ENCODE results near the gene RNF187. TPM values are rescaled to one million over a fixed set of nuclear protein-coding genes. Genes with fewer than 3 reads are reported as not detected.
"Not testable (repeated sequence)": the region's sequence is repeated elsewhere in the genome, so short reads cannot be mapped to it uniquely, and the experiment has no call there.

The RNF187 gene
- total RNA-seq, 1 donor from 2014 or later = 81.3 TPM

DNA sequence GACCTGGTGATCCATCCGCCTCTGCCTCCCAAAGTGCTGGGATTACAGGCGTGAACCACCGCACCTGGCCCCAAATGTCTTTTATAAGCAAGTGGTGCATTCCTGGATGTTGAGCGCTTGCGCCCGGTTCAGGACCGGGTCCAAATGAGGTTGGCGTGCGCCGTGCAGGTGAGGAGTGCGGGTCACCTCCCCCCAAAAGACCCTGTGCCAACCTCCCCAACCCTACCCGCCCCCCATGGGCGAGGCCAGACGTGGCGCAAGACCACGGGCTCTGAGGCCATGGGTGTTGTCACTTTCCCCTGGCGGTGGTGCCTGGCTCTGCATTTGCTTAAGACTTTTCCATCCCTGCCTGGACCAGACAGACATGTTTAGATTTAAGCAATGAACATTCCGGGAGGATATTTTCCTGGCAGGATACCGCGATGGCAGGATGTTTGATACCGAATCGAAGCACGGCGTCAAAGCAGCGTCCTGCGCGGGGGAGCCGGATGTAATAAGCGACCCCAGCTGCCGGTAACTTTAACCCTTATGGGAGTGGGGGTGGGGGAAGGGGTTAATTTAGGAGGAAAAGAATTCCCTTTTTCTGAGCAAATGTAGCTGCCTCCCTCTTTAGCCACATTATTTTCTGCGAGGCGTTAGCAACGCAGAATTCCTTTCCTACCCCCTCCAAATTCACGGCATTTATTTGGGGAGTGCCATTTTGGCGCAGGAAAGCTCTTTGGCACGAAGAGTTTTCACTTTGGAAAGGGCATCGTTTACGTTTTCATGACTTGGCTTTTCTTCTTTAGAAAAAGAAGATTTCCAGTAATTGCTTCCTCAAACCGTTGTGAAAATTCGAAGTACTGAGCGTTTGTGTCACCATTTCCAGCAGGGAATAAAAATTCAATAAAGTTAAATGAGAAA lies 27.8 kb upstream of the RNF187 start:
- no peak for DNase-seq (ENCODE audit: extremely low read depth, low read depth, low spot score)

DNA sequence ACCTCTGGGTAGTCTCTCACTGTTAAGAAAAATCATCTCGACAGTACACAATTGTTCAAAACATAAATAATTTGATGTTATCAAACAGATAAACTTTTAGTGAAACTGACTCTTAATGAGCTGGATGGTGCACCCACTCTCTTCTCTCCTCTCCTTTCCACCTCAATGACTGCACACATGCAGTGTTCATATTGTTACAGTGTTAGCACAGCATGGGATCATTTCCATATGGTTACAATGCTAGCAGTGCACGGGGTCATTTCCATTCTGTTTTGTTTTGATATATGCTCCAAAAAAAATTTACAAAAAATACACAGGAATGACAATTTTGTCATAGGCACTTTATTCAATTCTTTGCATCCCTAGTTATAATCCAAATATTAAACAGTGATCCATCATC lies 26.4 kb upstream of the RNF187 start:
- no peak for DNase-seq (ENCODE audit: extremely low read depth, low read depth, low spot score)

DNA sequence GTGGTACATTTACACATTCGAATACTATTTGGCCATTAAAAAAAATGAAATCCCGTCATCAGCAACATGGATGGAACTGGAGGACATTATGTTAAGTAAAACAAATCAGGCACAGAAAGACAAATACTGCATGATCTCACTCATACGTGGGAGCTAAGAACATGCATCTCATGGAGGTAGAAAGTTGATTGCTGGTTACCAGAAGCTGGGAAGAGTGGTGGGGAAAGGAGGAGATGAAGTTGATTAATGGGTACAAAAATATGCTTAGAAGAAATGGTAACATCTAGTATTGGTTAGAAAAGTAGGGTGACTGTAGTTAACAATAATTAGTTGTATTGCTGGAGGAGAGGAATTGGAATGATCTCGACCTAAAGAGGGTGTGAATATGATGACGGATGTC lies 24.6 kb upstream of the RNF187 start:
- DNase-seq (ENCODE audit: extremely low read depth, low read depth, low spot score) = no peak

DNA sequence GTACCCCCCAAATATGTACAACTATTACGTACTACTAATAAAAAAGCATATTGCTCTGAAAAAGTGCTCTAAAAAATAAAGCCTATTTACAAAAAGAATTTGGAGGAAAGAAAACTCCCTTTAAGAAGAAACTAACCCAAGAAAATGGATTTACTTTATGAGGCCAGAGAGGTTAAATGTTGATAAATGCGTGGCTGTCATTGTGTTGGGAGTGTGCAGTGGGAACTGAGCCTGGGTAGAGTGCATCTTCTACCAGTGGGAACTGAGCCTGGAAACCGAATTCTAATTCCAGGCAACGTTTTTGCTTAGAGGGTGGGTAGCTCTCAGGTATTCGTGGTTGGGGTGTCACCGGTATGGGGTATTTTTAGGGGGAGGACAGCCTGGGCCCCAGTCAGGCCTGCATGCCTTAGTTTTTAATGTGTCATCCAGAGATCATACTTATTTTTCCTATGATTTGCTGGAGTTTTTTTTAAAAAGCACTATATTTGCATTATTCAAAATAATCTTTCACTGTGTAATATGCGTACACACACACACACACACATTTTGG lies 24.1 kb upstream of the RNF187 start:
- DNase-seq (ENCODE audit: extremely low read depth, low read depth, low spot score) = no peak

DNA sequence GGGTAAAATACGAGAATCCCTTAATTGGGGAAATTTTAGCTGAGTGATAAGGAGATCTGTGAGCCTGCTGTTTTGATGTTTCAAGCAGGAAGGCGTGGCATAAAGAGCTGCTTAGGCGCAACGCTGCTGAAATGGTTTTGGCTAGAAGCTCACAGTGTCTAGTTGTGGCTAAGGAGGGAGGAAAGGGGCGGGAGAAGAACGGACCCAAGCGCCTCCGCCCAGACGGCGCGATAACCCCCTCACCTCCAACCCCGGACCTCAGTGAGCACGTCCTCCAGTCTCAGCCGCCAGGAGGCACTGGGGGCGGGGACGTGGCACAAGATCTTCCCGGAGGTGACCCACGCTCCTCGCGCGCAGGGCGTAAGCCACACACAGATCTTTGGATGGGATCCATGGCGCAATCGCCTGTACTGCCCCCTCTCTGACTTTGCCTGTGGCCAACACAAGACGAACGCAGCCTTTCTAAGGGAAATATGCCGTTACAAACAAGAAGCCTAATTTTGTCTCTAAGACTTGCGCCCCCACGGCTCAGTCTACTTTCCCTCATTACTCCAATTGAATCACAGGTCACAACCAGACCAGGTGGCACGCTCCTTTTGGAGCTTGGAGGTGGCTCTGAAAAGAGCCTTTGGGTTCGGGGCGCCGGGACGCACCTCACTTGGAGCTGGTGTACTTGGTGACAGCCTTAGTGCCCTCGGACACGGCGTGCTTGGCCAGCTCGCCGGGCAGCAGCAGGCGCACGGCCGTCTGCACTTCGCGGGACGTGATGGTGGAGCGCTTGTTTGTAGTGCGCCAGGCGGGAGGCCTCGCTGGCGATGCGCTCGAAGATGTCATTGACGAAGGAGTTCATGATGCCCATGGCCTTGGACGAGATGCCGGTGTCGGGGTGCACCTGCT lies 23.4 kb upstream of the RNF187 start:
- no peak for DNase-seq (ENCODE audit: extremely low read depth, low read depth, low spot score)

DNA sequence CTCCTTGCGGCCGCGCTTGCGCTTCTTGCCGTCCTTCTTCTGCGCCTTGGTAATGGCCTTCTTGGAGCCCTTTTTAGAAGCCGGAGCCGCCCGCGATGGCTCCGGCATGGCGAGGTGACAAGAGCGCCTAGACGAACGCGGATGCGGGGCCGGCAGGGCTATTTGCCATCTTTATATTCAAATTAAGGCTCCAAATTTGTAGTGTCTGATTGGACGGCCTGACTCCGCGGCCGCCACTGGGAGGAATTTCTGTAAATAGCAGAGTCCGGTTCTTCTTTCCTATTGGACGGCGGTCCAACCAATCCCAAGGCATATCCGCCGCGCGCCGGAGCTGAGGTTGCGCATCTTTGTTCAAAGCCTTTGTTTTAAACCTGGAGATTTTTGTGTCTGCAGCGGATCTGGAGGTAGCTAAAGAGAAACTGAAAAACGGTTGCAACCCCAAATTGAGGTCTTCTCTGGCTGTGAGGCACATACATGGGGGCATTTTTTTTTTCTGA lies 22.6 kb upstream of the RNF187 start:
- no peak for DNase-seq (ENCODE audit: extremely low read depth, low read depth, low spot score)

DNA sequence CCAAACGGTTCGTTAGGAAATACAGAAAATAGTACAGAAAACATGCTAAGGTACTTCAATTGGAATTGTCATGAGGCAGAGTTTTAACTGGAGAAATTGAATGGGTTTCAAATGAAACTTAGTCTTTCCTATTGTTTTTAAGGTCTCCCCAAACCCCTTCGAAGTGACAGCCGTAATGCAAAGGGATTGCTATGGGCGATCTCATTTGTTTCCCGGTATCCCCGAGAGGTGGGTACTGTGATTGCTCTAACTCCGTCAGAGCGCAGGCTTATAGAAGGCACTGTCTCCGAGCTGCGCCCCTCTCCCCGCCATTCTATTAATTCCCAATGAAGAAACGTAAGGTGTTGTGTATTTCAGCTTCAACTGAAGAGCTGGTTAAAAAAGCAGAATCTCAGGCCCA lies 22.0 kb upstream of the RNF187 start:
- no peak for DNase-seq (ENCODE audit: extremely low read depth, low read depth, low spot score)

DNA sequence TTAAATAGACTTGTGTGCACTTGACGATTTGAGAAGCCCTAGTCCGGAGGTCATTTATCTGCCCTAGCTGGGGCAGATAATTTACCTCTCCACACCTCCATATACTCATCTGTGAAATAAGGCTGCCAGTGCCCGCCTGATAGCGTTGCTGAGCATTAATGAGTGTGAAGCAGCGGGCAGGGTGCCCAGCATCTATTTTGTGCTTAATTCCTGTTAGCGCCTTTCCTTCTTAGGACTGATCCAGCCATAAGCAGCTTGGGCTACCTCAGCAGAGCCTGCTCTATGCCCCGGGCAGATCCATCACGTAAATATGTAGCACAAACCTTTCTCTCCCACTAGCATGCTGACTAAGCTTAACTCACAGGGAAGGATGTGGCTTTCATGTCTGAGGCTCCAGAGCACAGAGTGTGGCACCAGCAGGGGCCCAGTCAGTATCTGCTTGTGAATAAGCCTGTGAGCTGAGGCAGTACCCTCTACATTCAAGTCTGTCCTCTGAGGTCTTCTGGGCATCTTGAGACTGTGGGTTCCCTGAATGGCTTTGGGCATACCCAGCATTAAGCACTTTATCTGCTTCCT lies 21.5 kb upstream of the RNF187 start:
- no peak for DNase-seq (ENCODE audit: extremely low read depth, low read depth, low spot score)

DNA sequence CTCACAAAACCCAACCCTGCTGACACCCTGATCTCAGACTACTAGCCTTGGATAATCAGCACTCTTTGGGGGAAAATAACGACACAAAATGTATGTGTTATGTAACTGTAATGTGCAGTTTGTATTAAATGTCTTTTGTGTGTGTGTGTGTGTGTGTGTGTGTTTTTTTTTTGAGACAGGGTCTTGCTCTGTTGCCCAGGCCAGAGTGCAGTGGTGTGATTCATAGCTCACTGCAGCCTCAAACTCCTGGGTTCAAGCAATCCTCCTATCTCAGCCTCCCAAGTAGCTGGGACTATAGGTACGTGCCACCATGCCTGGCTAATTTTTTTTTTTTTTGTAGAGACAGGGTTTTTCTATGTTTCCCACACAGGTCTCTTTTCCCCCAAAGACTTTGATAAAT lies 19.0 kb upstream of the RNF187 start:
- not testable (repeated sequence) for DNase-seq (ENCODE audit: extremely low read depth, low read depth, low spot score)

DNA sequence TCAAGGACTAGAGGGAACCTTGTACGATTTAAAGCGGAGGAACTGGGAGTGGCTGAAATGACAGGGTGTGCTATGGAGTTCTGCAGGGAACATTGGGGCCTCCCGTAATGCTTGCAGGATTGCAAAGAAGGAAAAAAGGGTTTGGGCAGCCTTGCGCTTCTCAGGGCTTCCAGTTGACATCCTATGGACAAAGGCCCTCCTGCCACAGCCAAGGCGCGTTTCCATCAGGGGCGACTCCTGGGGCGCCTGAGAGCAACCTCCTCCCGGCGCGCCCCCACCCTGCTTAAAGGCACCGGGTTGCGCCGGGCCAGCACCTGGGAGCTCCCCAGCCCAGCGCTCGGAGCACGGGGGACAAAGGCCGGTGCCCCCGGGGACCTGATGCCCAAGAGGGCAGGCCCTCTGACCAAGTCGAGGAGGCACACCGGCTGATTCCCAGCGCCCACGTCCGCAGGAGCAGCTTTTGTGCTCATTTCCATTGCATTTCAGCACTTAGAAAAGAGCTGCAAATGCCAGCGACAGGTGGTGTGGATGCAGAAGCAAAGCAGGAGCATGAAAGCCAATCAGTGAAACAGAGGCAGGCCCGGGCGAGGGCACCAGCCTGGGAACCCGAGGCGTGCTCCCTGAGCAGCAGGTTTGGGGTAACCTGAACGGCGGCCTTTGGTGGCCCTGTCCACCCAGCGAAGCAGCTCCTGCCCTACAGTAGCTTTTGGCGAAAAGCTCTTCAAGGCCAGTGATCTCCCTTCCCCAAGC lies 17.6 kb upstream of the RNF187 start:
- no peak for DNase-seq (ENCODE audit: extremely low read depth, low read depth, low spot score)

DNA sequence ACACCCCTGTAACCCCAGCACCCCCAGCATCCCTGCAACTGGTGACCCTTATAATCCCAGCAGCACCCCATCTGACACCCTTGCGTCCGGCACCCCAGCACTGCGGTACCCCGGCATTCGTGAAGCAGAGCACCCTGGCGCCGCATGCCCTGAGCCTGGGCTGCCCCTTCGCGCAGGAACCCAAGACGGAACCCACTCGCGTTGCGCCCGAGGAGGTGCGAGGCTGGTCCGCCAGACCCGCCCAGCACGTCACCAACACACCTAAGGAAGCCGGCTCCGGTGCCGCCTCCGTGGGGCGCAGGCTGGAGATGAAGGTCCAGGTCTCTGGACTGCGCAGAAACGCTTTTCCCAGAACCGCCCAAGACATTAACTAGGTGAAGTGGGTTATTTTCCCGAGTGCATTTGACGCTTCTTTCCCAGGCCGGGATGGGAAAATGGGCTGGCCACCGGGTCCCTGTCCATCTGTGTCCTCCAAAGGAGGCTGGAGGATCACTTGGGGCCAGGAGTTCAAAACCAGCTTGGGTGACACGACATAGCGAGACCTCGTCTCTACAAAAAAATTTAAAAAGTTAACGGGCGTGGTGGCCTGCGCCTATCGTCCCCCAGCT lies 15.9 kb upstream of the RNF187 start:
- DNase-seq (ENCODE audit: extremely low read depth, low read depth, low spot score) = no peak

DNA sequence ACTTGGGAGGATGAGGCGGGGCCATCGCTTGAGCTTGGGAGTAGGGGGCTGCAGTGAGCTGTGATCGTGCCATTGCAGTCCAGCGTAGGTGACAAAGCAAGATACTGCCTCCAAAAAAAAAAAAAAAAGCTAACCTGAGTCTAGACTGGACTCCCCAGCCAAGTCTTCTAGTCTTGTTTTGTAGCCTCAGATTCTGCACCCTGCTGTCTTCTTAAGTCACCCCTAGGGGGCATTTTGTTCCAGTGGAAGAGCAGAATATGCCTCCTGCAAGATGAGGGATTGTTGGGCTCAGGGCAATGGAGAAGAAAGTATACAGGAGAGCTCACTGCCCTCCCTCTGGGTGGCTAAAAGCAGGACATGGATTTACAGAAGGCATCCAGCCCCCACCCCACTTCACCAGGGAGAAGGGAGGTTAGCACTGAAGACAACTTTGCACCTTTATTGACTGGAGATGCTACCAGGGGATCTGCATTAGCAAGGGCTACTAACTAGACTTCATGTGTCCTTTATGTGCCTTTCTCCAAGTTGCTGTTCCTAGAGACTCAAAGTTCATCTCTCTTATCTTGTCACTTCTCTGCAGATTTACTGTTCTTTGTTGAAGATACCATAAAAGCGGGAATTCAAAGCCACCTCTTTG lies 15.3 kb upstream of the RNF187 start:
- DNase-seq (ENCODE audit: extremely low read depth, low read depth, low spot score) = no peak

DNA sequence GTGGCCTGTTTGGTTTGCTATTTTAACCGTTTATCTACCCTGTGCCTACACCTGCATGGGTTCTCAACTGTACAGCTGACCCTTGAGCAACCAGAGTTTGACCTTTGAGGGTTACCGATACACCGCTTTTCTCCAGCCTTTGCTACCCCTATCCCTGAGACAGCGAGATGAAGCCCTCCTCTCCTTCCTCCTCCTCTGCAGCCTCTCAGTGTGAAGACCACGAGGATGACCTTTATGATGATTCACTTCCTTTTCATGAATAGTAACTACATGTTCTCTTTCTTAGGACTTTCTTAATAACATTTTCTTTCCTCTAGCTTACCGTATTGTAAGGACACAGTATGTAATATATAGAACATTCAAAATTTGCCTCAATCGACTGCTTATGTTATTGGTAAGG lies 14.5 kb upstream of the RNF187 start:
- no peak for DNase-seq (ENCODE audit: extremely low read depth, low read depth, low spot score)

DNA sequence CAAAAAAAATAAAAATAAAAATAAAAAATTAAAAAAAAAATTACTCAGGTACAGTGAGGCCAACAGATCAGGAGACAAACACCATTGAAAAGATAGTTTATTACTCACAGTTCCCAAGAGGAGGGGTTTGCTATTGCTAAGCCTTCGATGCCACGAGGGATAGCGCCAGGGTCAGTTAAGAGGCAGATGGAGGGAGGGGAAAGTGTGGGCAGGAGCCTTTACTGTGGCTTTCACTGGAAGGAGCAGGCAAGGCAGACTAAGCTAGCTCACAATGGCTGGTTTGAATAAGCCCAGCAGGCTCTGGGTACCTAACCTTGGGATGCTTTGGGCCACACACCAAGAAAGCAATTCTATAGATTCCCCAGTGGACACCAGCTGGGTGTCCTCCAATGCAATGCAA lies 12.7 kb upstream of the RNF187 start:
- no peak for DNase-seq (ENCODE audit: extremely low read depth, low read depth, low spot score)

DNA sequence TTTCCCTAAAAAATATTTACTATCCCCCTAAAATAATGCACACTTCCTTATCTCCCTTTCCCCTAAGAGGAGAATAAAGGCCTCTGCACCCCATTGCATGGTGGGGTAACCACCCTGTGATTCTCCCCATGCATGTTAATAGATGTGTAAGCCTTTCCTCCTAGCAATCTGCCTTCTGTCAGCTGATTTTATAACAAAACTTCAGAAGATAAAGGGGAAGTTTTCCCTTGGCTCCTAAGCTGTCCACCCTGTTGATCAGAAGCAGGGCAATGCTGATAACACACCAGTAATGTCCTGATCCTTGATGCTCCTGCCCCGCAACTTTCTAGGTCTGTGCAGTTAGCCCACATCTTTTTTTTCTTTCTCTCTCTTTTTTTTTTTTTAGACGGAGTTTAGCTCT lies 11.4 kb upstream of the RNF187 start:
- DNase-seq (ENCODE audit: extremely low read depth, low read depth, low spot score) = no peak

DNA sequence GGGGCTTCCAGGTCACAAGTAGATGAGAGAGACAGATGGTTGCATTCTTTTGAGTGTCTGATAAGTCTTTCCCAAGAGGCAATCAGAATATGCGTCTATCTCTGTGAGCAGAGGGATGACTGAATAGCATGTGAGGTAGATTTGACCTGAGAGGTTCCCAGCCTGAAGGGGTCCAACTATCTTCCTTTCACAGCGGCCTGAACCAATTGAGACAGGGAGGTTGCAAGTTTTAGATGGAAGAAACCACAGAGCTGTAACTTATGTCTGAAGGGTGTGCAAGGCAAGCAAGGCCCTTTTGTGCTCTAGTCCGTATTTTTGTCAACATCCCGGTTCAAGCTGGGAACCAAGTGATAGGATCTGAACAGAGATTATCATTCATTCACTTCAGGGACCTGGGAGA lies 9.9 kb upstream of the RNF187 start:
- DNase-seq (ENCODE audit: extremely low read depth, low read depth, low spot score) = no peak

DNA sequence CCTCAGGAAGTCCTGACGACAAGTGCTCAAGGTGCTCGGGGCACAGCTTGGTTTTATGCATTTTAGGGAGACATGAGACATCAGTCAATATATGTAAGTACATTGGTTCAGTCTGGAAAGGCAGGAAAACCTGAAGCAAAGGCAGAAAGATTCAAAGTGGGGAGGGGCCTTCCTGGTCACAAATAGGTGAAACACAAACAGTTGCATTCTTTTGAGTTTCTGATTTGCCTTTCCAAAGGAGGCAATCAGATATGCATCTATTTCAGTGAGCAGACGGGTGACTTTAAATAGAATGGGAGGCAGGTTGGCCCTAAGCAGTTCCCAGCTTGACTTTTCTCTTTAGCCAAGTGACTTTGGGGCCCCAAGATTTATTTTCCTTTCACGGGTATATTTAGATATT lies 8.9 kb upstream of the RNF187 start:
- DNase-seq (ENCODE audit: extremely low read depth, low read depth, low spot score) = no peak

DNA sequence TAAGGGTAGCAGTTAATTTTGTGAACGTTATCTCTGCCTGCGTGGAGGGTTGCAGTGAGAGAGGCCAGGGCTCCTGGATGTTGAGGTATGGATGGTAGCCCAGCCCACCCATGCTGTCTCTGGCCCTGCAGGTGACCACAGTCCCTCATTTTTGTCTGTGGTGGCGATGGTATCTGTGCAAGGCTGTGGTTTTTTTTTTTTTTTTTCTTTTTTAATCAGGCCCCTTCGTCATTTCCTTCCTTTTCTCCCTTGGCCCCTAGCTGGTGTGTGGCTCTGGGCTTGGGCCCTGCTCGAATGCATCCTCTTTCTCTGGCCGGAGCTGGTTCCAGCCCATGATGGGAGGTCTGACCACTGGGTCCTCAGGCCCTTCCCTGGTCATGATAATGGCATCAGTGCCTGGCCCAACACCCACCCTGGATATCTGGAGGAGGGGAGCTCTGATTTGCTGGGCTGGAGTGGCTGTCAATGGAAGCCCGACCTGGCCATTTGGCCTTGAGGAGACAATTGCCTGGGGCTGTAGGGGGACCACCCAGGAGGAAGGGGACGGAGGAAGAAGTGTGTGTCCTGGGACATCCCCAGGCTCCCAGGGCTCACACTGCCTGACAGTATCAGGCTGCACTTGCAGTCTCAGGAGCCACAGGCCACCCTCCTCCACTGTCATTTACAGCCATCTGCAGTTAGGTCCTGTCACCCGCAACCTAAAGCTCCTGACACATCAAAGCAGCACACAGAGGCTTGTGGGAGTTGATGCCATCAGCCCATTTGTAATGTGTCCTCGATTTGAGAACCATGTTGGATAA lies 8.1 kb upstream of the RNF187 start:
- no peak for DNase-seq (ENCODE audit: extremely low read depth, low read depth, low spot score)

DNA sequence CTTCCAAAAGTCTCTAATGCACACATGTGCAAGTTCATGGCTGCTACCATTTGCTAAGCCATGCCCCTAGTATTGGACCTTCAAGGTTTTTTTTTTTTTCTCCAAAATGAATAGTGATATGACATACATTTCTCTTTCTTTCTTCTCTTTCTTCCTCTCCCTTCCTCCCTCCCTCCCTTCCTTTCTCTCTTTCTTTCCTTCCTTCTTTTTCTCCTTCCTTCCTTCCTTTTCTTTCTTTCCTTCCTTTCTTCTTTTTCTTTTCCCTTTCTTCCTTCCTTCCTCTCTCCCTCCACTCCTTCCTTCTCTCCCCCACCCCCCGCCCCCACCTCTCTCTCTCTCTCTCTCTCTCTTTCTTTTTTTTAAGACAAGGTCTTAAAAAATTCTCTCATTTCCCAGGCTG lies 3.4 kb upstream of the RNF187 start:
- no peak for DNase-seq (ENCODE audit: extremely low read depth, low read depth, low spot score)
